ENCODE measurements around the gene POC1B. TPM values are rescaled to one million over a fixed set of nuclear protein-coding genes. Genes with fewer than 3 reads are reported as not detected.

POC1B gene
- polyA plus RNA-seq, 1 donor from 2014 or later: 10.0 TPM

DNA sequence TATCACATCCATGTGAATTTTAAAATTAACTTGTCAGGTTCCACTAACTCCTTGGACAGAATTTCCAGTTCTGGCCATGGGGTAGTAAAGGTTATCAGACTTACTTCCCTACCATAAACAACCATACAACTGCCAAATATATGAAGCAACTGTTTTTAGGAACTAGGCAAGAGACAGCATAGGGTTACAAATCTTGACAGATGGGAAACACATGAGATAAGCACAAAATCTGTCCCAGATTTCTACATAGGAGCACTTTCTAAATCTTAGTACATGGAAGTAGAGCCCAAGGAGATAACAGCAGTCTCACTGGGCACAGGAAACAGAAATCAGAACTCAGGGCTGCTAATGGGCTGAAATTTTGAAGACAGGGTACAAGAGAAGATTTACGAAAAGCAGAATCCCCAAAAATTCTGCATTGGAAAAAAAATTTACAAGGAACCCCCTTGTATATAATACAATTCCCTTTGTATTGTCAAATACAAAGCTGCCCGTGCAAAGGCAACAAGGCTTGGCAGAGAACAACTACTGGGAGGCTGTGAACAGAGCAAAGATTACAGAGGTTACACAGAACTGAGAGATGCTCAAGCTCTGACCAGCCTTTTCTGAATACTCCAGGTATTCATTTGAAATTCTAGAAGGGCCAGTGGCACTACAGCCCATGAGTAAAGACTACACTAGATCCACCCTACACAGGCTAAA lies 44.5 kb downstream of the POC1B start:
- Histone ChIP-seq H3K36me3 (ENCODE audit: insufficient read depth, low read length) (no peaks in the 10 kb centered on the region), H2AFZ (ENCODE audit: low read depth, low read length) (no peak overlapping the region), H3K79me2 (replicated peaks; ENCODE audit: insufficient read depth, low read length) (no peaks in the 10 kb centered on the region), H3K9me2 (ENCODE audit: insufficient read depth, low read length) (no peaks in the 10 kb centered on the region), H3K9ac (ENCODE audit: low read length) (no peak overlapping the region), H4K20me1 (ENCODE audit: insufficient read depth) (no peaks in the 10 kb centered on the region), H3K9me3 (ENCODE audit: low read length) (no peaks in the 10 kb centered on the region), H3K27ac (ENCODE audit: low read length) (no peak overlapping the region), H3K4me3 (ENCODE audit: low read length) (no peak overlapping the region), H3F3A (ENCODE audit: insufficient read depth, low read length, poor library complexity, severe bottlenecking) (no peaks in the 10 kb centered on the region), H3K27me3 (ENCODE audit: insufficient read depth, low read depth, low read length) (no peaks in the 10 kb centered on the region), H3K4me2 (ENCODE audit: low read length) (no peak overlapping the region)
- TF ChIP-seq MXI1 (conservative IDR thresholded peaks at IDR 0.05; ENCODE audit: poor library complexity, severe bottlenecking) (no peak), RAD21 (conservative IDR thresholded peaks at IDR 0.05) (no peak), TAF1 (IDR thresholded peaks at IDR 0.05; ENCODE audit: low read depth) (no peak), EZH2 (IDR thresholded peaks at IDR 0.05; ENCODE audit: borderline replicate concordance, insufficient read depth, low read length, poor library complexity, severe bottlenecking) (no peak), POLR2AphosphoS5 (IDR thresholded peaks at IDR 0.05) (no peak), EP300 (conservative IDR thresholded peaks at IDR 0.05; ENCODE audit: poor library complexity, severe bottlenecking) (no peak), SMC3 (conservative IDR thresholded peaks at IDR 0.05; ENCODE audit: poor library complexity) (no peak)
- TF ChIP-seq, protein P1, sequence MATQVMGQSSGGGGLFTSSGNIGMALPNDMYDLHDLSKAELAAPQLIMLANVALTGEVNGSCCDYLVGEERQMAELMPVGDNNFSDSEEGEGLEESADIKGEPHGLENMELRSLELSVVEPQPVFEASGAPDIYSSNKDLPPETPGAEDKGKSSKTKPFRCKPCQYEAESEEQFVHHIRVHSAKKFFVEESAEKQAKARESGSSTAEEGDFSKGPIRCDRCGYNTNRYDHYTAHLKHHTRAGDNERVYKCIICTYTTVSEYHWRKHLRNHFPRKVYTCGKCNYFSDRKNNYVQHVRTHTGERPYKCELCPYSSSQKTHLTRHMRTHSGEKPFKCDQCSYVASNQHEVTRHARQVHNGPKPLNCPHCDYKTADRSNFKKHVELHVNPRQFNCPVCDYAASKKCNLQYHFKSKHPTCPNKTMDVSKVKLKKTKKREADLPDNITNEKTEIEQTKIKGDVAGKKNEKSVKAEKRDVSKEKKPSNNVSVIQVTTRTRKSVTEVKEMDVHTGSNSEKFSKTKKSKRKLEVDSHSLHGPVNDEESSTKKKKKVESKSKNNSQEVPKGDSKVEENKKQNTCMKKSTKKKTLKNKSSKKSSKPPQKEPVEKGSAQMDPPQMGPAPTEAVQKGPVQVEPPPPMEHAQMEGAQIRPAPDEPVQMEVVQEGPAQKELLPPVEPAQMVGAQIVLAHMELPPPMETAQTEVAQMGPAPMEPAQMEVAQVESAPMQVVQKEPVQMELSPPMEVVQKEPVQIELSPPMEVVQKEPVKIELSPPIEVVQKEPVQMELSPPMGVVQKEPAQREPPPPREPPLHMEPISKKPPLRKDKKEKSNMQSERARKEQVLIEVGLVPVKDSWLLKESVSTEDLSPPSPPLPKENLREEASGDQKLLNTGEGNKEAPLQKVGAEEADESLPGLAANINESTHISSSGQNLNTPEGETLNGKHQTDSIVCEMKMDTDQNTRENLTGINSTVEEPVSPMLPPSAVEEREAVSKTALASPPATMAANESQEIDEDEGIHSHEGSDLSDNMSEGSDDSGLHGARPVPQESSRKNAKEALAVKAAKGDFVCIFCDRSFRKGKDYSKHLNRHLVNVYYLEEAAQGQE (IDR thresholded peaks at IDR 0.05; ENCODE audit: borderline replicate concordance): no peak
- TF ChIP-seq, protein P2, sequence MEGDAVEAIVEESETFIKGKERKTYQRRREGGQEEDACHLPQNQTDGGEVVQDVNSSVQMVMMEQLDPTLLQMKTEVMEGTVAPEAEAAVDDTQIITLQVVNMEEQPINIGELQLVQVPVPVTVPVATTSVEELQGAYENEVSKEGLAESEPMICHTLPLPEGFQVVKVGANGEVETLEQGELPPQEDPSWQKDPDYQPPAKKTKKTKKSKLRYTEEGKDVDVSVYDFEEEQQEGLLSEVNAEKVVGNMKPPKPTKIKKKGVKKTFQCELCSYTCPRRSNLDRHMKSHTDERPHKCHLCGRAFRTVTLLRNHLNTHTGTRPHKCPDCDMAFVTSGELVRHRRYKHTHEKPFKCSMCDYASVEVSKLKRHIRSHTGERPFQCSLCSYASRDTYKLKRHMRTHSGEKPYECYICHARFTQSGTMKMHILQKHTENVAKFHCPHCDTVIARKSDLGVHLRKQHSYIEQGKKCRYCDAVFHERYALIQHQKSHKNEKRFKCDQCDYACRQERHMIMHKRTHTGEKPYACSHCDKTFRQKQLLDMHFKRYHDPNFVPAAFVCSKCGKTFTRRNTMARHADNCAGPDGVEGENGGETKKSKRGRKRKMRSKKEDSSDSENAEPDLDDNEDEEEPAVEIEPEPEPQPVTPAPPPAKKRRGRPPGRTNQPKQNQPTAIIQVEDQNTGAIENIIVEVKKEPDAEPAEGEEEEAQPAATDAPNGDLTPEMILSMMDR (IDR thresholded peaks at IDR 0.05; ENCODE audit: poor library complexity, severe bottlenecking): no peak

DNA sequence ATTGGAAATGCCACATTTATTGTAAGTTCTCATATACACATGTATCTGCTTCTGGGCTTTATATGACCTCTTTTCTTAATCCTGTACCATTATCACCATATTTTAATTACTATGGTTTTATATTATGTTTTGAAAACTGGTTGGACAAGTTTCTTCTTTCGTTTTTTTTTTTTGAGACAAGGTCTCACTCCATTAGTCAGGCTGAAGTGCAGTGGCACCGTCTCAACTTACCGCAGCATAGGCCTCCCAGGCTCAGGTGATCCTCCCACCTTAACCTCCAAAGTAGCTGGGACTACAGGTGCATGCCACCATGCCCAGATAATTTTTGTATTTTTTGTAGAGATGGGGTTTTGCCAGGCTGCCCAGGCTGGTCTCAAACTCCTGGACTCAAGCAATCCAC lies 45.9 kb downstream of the POC1B start:
- H3K27ac ChIP-seq (ENCODE audit: low read length): no peak overlapping the region

More for the DNA sequence above, 45.9 kb downstream of the POC1B start:
- Histone ChIP-seq H4K20me1 (ENCODE audit: insufficient read depth) (no peaks in the 10 kb centered on the region), H3K27me3 (ENCODE audit: insufficient read depth, low read depth, low read length) (no peaks in the 10 kb centered on the region), H3K36me3 (ENCODE audit: insufficient read depth, low read length) (no peaks in the 10 kb centered on the region), H3F3A (ENCODE audit: insufficient read depth, low read length, poor library complexity, severe bottlenecking) (no peaks in the 10 kb centered on the region), H3K9ac (ENCODE audit: low read length) (no peak overlapping the region), H3K79me2 (replicated peaks; ENCODE audit: insufficient read depth, low read length) (no peaks in the 10 kb centered on the region), H3K9me3 (ENCODE audit: low read length) (no peaks in the 10 kb centered on the region), H2AFZ (ENCODE audit: low read depth, low read length) (no peak overlapping the region), H3K9me2 (ENCODE audit: insufficient read depth, low read length) (no peaks in the 10 kb centered on the region), H3K4me2 (ENCODE audit: low read length) (no peak overlapping the region), H3K4me3 (ENCODE audit: low read length) (no peak overlapping the region)
- TF ChIP-seq EZH2 (IDR thresholded peaks at IDR 0.05; ENCODE audit: borderline replicate concordance, insufficient read depth, low read length, poor library complexity, severe bottlenecking) (no peak), POLR2AphosphoS5 (IDR thresholded peaks at IDR 0.05) (no peak), RAD21 (conservative IDR thresholded peaks at IDR 0.05) (no peak), MXI1 (conservative IDR thresholded peaks at IDR 0.05; ENCODE audit: poor library complexity, severe bottlenecking) (no peak), EP300 (conservative IDR thresholded peaks at IDR 0.05; ENCODE audit: poor library complexity, severe bottlenecking) (no peak), TAF1 (IDR thresholded peaks at IDR 0.05; ENCODE audit: low read depth) (no peak), SMC3 (conservative IDR thresholded peaks at IDR 0.05; ENCODE audit: poor library complexity) (no peak)
- TF ChIP-seq, protein P1 (IDR thresholded peaks at IDR 0.05; ENCODE audit: borderline replicate concordance): no peak
- TF ChIP-seq, protein P2 (IDR thresholded peaks at IDR 0.05; ENCODE audit: poor library complexity, severe bottlenecking): no peak

Measured in neural cell (in vitro differentiated cells).